Transverse colon (tissue), 4 donors: Measurements from ENCODE around the gene DDX47.

Experiments used
- EP300 ChIP-seq: sonication (generic); formaldehyde crosslinking; IDR thresholded peaks from one replicate; pipeline ENCODE4 v1.6.1; 2017; ENCODE audit warnings: antibody characterized with exemption, low read depth
- POLR2AphosphoS5 ChIP-seq, 3 donors: sonication (generic); formaldehyde crosslinking; IDR thresholded peaks; one replicate each; pipeline ENCODE4 v1.6.1; 2016; ENCODE audit warnings: antibody characterized with exemption in 3 of 3
- TF ChIP-seq, protein P1 (sequence below), 5 experiments: fragments of 200-600 bp in 3 of 5; fragments of 450-650 bp in 2 of 5; sonication (generic) in 3 of 5; IDR thresholded peaks; 1 replicate in 2 of 5; 2 replicates in 3 of 5; pipeline ENCODE4 v1.5.1; 2016 to 2017; ENCODE audit warnings: antibody characterized with exemption in 5 of 5, inconsistent platforms in 3 of 5, mild to moderate bottlenecking in 2 of 5, moderate library complexity in 1 of 5

DNA sequence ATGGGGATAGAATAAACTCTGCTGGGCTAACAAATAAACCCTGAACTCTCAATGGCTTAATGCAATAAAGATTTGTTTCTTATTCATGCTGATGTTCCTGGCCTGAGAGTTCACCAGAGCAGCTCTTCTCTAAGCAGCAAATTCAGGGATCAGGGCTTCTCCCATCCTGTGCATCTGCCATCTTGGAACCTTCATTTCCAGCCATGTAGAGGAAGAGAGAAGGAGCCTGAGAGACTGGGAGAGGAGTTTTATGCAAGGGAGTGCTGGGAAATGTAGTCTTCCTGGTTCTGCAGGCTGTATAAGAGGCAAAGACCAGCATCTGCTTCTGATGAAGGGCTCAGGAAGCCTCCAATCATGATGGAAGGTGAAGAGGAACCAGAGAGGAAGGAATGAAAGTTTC lies 48.3 kb upstream of the DDX47 start:
- TF ChIP-seq, protein P1, sequence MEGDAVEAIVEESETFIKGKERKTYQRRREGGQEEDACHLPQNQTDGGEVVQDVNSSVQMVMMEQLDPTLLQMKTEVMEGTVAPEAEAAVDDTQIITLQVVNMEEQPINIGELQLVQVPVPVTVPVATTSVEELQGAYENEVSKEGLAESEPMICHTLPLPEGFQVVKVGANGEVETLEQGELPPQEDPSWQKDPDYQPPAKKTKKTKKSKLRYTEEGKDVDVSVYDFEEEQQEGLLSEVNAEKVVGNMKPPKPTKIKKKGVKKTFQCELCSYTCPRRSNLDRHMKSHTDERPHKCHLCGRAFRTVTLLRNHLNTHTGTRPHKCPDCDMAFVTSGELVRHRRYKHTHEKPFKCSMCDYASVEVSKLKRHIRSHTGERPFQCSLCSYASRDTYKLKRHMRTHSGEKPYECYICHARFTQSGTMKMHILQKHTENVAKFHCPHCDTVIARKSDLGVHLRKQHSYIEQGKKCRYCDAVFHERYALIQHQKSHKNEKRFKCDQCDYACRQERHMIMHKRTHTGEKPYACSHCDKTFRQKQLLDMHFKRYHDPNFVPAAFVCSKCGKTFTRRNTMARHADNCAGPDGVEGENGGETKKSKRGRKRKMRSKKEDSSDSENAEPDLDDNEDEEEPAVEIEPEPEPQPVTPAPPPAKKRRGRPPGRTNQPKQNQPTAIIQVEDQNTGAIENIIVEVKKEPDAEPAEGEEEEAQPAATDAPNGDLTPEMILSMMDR (IDR thresholded peaks at IDR 0.05): no peak
- no peak for TF ChIP-seq POLR2AphosphoS5 (IDR thresholded peaks at IDR 0.05)
- TF ChIP-seq EP300: no peak
